Breast epithelium (tissue), 4 donors: Measurements from ENCODE around the gene MAPK8IP2. TPM values are rescaled to one million over a fixed set of nuclear protein-coding genes. Genes with fewer than 3 reads are reported as not detected.
A peak's percentile ranks its signal among the peaks of the same experiment; 100 is the strongest.

Experiments
- DNase-seq, 2 donors: peaks; one replicate each; pipeline ENCODE4 v3.0.0-alpha.2; 2019; ENCODE audit warnings: low spot score in 2 of 2
- H3K27ac ChIP-seq, 2 donors: fragments of 200-600 bp; sonication (generic) in 1 of 2; one replicate each; pipeline ENCODE4 v1.5.1; 2016 to 2019; ENCODE audit warnings: mild to moderate bottlenecking in 1 of 2
- H3K27me3 ChIP-seq, 2 donors: fragments of 200-600 bp; sonication (generic) in 1 of 2; one replicate each; pipeline versions ENCODE4 v1.5.1 to v1.6.0; 2017 to 2019; ENCODE audit warnings: control low read depth in 1 of 2, mild to moderate bottlenecking in 1 of 2
- H3K36me3 ChIP-seq: fragments of 200-600 bp; one replicate; pipeline ENCODE4 v1.5.1; 2019
- H3K4me1 ChIP-seq, 2 donors: fragments of 200-600 bp; sonication (generic); one replicate each; pipeline ENCODE4 v1.5.1; 2016 to 2019; ENCODE audit warnings: control low read depth in 1 of 2
- H3K4me3 ChIP-seq, 3 donors: fragments of 200-600 bp; sonication (generic); 1 replicate in 2 of 3; 2 replicates in 1 of 3; pipeline ENCODE4 v1.5.1; 2016 to 2019; ENCODE audit warnings: mild to moderate bottlenecking in 3 of 3, moderate library complexity in 2 of 3
- H3K9me3 ChIP-seq, 2 donors: fragments of 200-600 bp; sonication (generic) in 1 of 2; one replicate each; pipeline ENCODE4 v1.5.1; 2016 to 2019; ENCODE audit warnings: control low read depth in 1 of 2
- CTCF ChIP-seq, 3 donors: fragments of 450-650 bp; IDR thresholded peaks; one replicate each; pipeline ENCODE4 v1.5.1; 2016 to 2017; ENCODE audit warnings: antibody characterized with exemption in 3 of 3, mild to moderate bottlenecking in 3 of 3, moderate library complexity in 3 of 3
- POLR2A ChIP-seq: fragments of 450-650 bp; IDR thresholded peaks from one replicate; pipeline ENCODE4 v1.6.1; 2016; ENCODE audit warnings: antibody characterized with exemption, mild to moderate bottlenecking, moderate library complexity
- POLR2AphosphoS5 ChIP-seq, 3 donors: sonication (generic); formaldehyde crosslinking; IDR thresholded peaks; one replicate each; pipeline ENCODE4 v1.6.1; 2017; ENCODE audit warnings: antibody characterized with exemption in 3 of 3
- intact Hi-C: fragments of 100-400 bp; cut with DNase I; formaldehyde crosslinking; loops from one replicate; pipeline ENCODE4 v1.15.1; 2023; ENCODE audit warnings: low total_unique reads
- total RNA-seq, 3 donors: library from RNA; depleted of rRNA; stranded (reverse); fragments of >200 nt; gene quantifications; one replicate each; pipeline ENCODE4 v1.1.0, GENCODE V29; 2016

The MAPK8IP2 gene
- total RNA-seq, 3 donors from 2014 or later: 1.9 to 2.2 (median 2.0) TPM

GRCh38 chr22:50622723-50623327 lies 22.2 kb downstream of the MAPK8IP2 start:
- intact Hi-C loops: no loop called here
- H3K27me3 ChIP-seq: no peaks in the 10 kb centered on the region
- H3K4me3 ChIP-seq: peak overlapping the region in 2 of 3 donors; percentile 43 to 51
- TF ChIP-seq POLR2A (no peak), POLR2AphosphoS5 (IDR thresholded peaks at IDR 0.05) (peak in 1 of 3 donors; percentile 55), CTCF (IDR thresholded peaks at IDR 0.05) (peak in 1 of 3 donors; percentile 8)
- peak; percentile 84 to 89 for DNase-seq
- H3K27ac ChIP-seq: peak overlapping the region; percentile 88 to 91
- peaks cover 0 to 21% of the 10 kb centered on the region in 2 donors for H3K4me1 ChIP-seq
- H3K9me3 ChIP-seq: no peaks in the 10 kb centered on the region
- H3K36me3 ChIP-seq: no peaks in the 10 kb centered on the region

- TF ChIP-seq POLR2AphosphoS5 (IDR thresholded peaks at IDR 0.05): no peak
- no peak for TF ChIP-seq CTCF (IDR thresholded peaks at IDR 0.05)
- no peak for TF ChIP-seq POLR2A
- H3K9me3 ChIP-seq: no peaks in the 10 kb centered on the region
- H3K4me3 ChIP-seq: no peak overlapping the region
- no peaks in the 10 kb centered on the region for H3K27me3 ChIP-seq
- intact Hi-C loops: no loop called here
- no peaks in the 10 kb centered on the region for H3K36me3 ChIP-seq
- peak in 1 of 2 donors; percentile 25 for DNase-seq
- peaks cover 0 to 27% of the 10 kb centered on the region in 2 donors for H3K4me1 ChIP-seq
- H3K27ac ChIP-seq: no peak overlapping the region
Observed at GRCh38 chr22:50624347-50625130, 23.9 kb downstream of the MAPK8IP2 start.

- intact Hi-C loops: no loop called here
- Histone ChIP-seq H3K4me1 (peaks cover 0 to 27% of the 10 kb centered on the region in 2 donors), H3K27me3 (no peaks in the 10 kb centered on the region), H3K9me3 (no peaks in the 10 kb centered on the region), H3K27ac (no peak overlapping the region), H3K36me3 (no peaks in the 10 kb centered on the region), H3K4me3 (no peak overlapping the region)
- peak in 1 of 2 donors; percentile 36 for DNase-seq
- no peak for TF ChIP-seq POLR2A
- TF ChIP-seq POLR2AphosphoS5 (IDR thresholded peaks at IDR 0.05): no peak
- TF ChIP-seq CTCF (IDR thresholded peaks at IDR 0.05): no peak
Observed at GRCh38 chr22:50625131-50625567, 24.6 kb downstream of the MAPK8IP2 start.

- Histone ChIP-seq H3K9me3 (no peaks in the 10 kb centered on the region), H3K27ac (no peak overlapping the region), H3K36me3 (no peaks in the 10 kb centered on the region), H3K27me3 (no peaks in the 10 kb centered on the region), H3K4me3 (no peak overlapping the region), H3K4me1 (peaks cover 0 to 23% of the 10 kb centered on the region in 2 donors)
- TF ChIP-seq POLR2AphosphoS5 (IDR thresholded peaks at IDR 0.05): no peak
- TF ChIP-seq POLR2A: no peak
- no peak for TF ChIP-seq CTCF (IDR thresholded peaks at IDR 0.05)
- peak in 1 of 2 donors; percentile 49 for DNase-seq
- intact Hi-C loops: no loop called here
Observed at GRCh38 chr22:50625568-50626313, 25.1 kb downstream of the MAPK8IP2 start.
